ENCODE data around the gene ADAMTSL5. TPM values are rescaled to one million over a fixed set of nuclear protein-coding genes. Genes with fewer than 3 reads are reported as not detected.

Gene ADAMTSL5
- total RNA-seq, 1 experiment from 2014 or later, result 20.6 TPM

DNA sequence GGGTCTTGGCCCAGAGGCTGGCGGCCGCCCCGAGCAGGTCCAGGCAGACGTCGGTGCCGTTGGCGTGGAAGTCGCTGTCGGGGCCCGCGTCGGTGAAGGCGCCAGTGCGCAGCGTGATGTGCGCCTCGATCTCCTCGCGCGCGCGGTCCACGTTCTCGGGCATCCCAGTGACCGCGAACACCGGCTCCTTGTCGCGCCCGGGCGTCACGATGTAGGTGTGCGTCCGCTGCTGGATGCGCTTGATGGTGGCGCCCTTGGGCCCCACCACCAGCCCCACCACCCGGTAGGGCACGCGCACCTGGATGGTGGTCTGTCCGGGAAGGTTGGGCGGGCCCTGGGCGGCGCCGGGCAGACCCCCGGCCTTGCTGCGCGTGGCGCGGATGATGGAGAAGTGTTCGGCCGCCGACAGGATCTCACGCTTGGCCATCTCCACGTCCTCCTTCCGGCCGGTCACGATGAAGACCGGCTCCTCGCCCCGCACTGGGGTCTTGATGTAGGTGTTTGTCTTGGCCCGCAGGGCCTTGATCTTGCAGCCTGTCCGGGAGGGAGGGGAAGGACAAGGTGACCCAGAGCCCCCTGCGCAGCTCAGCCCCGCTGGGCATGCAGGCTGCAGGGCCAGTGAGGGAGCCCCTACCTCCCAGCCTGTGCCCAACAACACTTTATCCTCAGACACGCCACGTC, 43.7 kb upstream of the ADAMTSL5 start:
- H3K4me3 ChIP-seq (ENCODE audit: low read depth in 2 of 2, low read length in 2 of 2), result no peak overlapping the region
- H3K27ac ChIP-seq (ENCODE audit: low read length), result no peak overlapping the region
- no peaks in the 10 kb centered on the region for H3K36me3 ChIP-seq (ENCODE audit: control insufficient read depth, insufficient read depth, low read length)
- BruUV-seq (replicated peaks), result no TSS peak
- DNase-seq (ENCODE audit: low read depth, low spot score), result no peak
- ATAC-seq, result no peak
- no peaks in the 10 kb centered on the region for H3K9me3 ChIP-seq (ENCODE audit: control insufficient read depth, insufficient read depth, low read depth, low read length)
- POLR2A ChIA-PET, result no interaction called here
- no peak for TF ChIP-seq TCF7L2 (IDR thresholded peaks at IDR 0.05; ENCODE audit: low read depth, low read length)
- TF ChIP-seq SIN3A (IDR thresholded peaks at IDR 0.05; ENCODE audit: borderline replicate concordance, insufficient read depth, low read depth, low read length), result no peak
- no peak for TF ChIP-seq POLR2AphosphoS5 (IDR thresholded peaks at IDR 0.05; ENCODE audit: low read depth, low read length)
- TF ChIP-seq, protein P1, sequence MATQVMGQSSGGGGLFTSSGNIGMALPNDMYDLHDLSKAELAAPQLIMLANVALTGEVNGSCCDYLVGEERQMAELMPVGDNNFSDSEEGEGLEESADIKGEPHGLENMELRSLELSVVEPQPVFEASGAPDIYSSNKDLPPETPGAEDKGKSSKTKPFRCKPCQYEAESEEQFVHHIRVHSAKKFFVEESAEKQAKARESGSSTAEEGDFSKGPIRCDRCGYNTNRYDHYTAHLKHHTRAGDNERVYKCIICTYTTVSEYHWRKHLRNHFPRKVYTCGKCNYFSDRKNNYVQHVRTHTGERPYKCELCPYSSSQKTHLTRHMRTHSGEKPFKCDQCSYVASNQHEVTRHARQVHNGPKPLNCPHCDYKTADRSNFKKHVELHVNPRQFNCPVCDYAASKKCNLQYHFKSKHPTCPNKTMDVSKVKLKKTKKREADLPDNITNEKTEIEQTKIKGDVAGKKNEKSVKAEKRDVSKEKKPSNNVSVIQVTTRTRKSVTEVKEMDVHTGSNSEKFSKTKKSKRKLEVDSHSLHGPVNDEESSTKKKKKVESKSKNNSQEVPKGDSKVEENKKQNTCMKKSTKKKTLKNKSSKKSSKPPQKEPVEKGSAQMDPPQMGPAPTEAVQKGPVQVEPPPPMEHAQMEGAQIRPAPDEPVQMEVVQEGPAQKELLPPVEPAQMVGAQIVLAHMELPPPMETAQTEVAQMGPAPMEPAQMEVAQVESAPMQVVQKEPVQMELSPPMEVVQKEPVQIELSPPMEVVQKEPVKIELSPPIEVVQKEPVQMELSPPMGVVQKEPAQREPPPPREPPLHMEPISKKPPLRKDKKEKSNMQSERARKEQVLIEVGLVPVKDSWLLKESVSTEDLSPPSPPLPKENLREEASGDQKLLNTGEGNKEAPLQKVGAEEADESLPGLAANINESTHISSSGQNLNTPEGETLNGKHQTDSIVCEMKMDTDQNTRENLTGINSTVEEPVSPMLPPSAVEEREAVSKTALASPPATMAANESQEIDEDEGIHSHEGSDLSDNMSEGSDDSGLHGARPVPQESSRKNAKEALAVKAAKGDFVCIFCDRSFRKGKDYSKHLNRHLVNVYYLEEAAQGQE (IDR thresholded peaks at IDR 0.05; ENCODE audit: insufficient read depth in 1 of 2, low read depth in 2 of 2, low read length in 1 of 2), result no peak
- TF ChIP-seq, protein P2, sequence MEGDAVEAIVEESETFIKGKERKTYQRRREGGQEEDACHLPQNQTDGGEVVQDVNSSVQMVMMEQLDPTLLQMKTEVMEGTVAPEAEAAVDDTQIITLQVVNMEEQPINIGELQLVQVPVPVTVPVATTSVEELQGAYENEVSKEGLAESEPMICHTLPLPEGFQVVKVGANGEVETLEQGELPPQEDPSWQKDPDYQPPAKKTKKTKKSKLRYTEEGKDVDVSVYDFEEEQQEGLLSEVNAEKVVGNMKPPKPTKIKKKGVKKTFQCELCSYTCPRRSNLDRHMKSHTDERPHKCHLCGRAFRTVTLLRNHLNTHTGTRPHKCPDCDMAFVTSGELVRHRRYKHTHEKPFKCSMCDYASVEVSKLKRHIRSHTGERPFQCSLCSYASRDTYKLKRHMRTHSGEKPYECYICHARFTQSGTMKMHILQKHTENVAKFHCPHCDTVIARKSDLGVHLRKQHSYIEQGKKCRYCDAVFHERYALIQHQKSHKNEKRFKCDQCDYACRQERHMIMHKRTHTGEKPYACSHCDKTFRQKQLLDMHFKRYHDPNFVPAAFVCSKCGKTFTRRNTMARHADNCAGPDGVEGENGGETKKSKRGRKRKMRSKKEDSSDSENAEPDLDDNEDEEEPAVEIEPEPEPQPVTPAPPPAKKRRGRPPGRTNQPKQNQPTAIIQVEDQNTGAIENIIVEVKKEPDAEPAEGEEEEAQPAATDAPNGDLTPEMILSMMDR (IDR thresholded peaks at IDR 0.05), result no peak
- intact Hi-C loops (cut with micrococcal nuclease; ENCODE audit: unreplicated experiment), result no loop called here
- in situ Hi-C loops (cut with HindIII; ENCODE audit: low pct_unique_long_range_greater_than_20kb, low sequenced_read_pairs), result no loop called here
- no peaks in the 10 kb centered on the region for H3K4me1 ChIP-seq (ENCODE audit: control insufficient read depth, insufficient read depth, low read length)
- H3K27me3 ChIP-seq (ENCODE audit: control insufficient read depth, insufficient read depth, low read length), result no peaks in the 10 kb centered on the region
- CTCF ChIA-PET, result no interaction called here

DNA sequence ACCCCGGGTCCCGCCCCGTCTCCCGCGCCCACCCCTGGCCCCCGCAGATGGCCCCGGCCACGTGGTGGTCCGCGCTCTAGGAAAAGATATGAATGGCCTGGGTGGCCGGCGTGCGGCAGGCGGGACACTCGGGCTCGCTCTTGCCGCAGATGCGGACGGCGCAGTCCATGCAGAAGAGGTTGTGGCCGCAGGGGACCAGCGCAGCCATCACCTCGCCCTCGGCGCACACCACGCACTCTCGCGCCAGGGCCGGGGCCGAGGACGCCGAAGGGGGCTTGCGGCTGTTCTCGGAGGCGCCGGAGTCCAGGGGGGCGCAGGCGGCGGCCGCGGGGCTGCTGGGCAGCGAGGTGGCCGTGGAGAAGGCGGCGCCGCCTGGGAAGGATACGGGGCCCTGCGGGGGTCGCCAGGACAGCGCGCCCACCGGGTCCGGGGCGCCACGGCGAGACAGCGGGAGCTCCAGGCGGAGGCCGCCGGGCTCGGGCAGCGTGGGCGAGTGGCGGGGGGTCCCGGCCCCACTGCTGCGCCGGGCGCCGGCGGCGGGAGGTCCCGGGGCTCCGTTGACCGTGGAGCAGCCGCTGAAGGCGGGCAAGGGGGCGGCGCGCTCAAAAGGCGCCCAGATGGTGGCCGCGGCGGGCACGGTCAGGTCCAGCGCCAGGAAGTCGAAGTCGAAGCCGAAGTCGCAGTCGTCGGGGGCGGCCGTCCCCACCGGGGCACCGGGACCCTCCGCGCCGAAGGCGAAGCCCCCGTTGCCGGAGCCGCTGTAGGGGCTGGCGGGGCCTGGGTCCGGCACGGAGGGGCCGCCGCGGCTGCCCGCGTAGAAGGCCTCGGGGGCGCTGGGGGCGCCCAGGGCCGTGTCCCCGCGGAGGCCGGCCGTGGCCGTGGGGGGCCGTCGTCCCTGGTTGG, 42.9 kb upstream of the ADAMTSL5 start:
- BruUV-seq (replicated peaks), result no TSS peak
- Histone ChIP-seq H3K4me3 (ENCODE audit: low read depth in 2 of 2, low read length in 2 of 2) (no peak overlapping the region), H3K36me3 (ENCODE audit: control insufficient read depth, insufficient read depth, low read length) (no peaks in the 10 kb centered on the region), H3K27ac (ENCODE audit: low read length) (no peak overlapping the region), H3K9me3 (ENCODE audit: control insufficient read depth, insufficient read depth, low read depth, low read length) (no peaks in the 10 kb centered on the region), H3K27me3 (ENCODE audit: control insufficient read depth, insufficient read depth, low read length) (no peaks in the 10 kb centered on the region), H3K4me1 (ENCODE audit: control insufficient read depth, insufficient read depth, low read length) (no peaks in the 10 kb centered on the region)
- POLR2A ChIA-PET, result no interaction called here
- in situ Hi-C loops (cut with HindIII; ENCODE audit: low pct_unique_long_range_greater_than_20kb, low sequenced_read_pairs) (no loop called here), intact Hi-C loops (cut with micrococcal nuclease; ENCODE audit: unreplicated experiment) (no loop called here)
- DNase-seq (ENCODE audit: low read depth, low spot score) (no peak), ATAC-seq (no peak)
- TF ChIP-seq, protein P1 (IDR thresholded peaks at IDR 0.05; ENCODE audit: insufficient read depth in 1 of 2, low read depth in 2 of 2, low read length in 1 of 2), result no peak
- TF ChIP-seq, protein P2 (IDR thresholded peaks at IDR 0.05), result no peak
- TF ChIP-seq POLR2AphosphoS5 (IDR thresholded peaks at IDR 0.05; ENCODE audit: low read depth, low read length), result no peak
- TF ChIP-seq TCF7L2 (IDR thresholded peaks at IDR 0.05; ENCODE audit: low read depth, low read length), result no peak
- no peak for TF ChIP-seq SIN3A (IDR thresholded peaks at IDR 0.05; ENCODE audit: borderline replicate concordance, insufficient read depth, low read depth, low read length)
- CTCF ChIA-PET, result no interaction called here

All from Panc1 (cell line).